ENCODE measurements around the gene STX16. TPM values are rescaled to one million over a fixed set of nuclear protein-coding genes. Genes with fewer than 3 reads are reported as not detected.

Gene STX16
- polyA plus RNA-seq, 2 donors: 27.3 to 51.0 TPM

DNA sequence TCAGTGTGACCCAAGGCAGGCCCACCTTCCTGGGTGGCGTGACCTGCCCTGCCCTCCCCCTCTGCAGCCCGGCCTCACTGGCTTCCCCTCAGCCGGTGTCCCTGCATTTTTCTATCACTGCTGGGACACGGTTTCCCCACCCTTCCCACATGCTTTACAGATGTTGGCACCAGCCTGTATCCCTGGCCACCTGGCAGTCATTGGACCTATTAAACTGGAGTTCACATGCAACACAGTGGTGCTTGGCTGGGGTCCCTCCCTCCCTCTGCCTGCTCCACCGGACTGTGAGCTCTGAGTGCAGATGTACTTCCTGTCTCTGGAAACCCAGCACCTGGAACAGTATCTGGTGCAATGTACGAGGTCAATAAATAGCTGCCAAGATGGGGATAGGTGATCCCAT lies 25.5 kb upstream of the STX16 start:
- Histone ChIP-seq H3K4me3 (ENCODE audit: low read depth in 1 of 2, low read length in 2 of 2) (no peak overlapping the region), H3K27ac (ENCODE audit: low read depth in 2 of 2, low read length in 1 of 2) (no peak overlapping the region), H3K27me3 (ENCODE audit: control insufficient read depth in 1 of 2, insufficient read depth in 2 of 2, low read length in 2 of 2) (no peaks in the 10 kb centered on the region), H3K9me3 (ENCODE audit: control insufficient read depth in 2 of 2, insufficient read depth in 1 of 2, low read depth in 1 of 2, low read length in 1 of 2) (no peaks in the 10 kb centered on the region), H3K36me3 (ENCODE audit: control insufficient read depth in 2 of 2, insufficient read depth in 2 of 2, low read length in 1 of 2) (no peaks in the 10 kb centered on the region), H3K4me1 (ENCODE audit: control insufficient read depth in 2 of 2, insufficient read depth in 2 of 2, low read length in 1 of 2) (peaks cover 8 to 10% of the 10 kb centered on the region in 2 donors)
- WGBS, 2 donors: 77 to 83% methylated on average over 6 of the region's 6 CpGs

DNA sequence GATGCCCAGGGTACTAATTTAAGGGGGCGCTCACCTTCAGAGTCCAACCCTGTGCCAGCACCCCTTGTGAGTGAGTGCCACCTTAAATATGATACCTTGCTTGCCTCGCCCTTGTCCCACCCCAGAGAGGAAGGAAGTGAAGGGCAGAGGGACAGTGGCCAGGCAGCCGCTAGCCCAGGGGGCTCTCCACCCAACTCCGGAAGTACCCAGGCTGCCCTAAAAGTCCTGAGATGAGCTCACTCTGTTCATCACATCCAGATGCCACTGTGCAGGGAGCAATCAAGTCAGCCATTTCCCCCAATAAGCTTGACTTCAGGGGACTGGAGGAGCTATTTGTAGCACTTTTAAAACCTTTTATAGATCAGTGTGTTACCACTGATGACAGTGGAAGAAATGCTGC lies 25.0 kb upstream of the STX16 start:
- H3K27me3 ChIP-seq (ENCODE audit: control insufficient read depth in 1 of 2, insufficient read depth in 2 of 2, low read length in 2 of 2): no peaks in the 10 kb centered on the region
- H3K27ac ChIP-seq (ENCODE audit: low read depth in 2 of 2, low read length in 1 of 2): no peak overlapping the region
- H3K36me3 ChIP-seq (ENCODE audit: control insufficient read depth in 2 of 2, insufficient read depth in 2 of 2, low read length in 1 of 2): no peaks in the 10 kb centered on the region
- H3K4me1 ChIP-seq (ENCODE audit: control insufficient read depth in 2 of 2, insufficient read depth in 2 of 2, low read length in 1 of 2): peaks cover 8 to 10% of the 10 kb centered on the region in 2 donors
- H3K4me3 ChIP-seq (ENCODE audit: low read depth in 1 of 2, low read length in 2 of 2): no peak overlapping the region
- WGBS, 2 donors: 60 to 65% methylated on average over 4 of the region's 4 CpGs
- no peaks in the 10 kb centered on the region for H3K9me3 ChIP-seq (ENCODE audit: control insufficient read depth in 2 of 2, insufficient read depth in 1 of 2, low read depth in 1 of 2, low read length in 1 of 2)

DNA sequence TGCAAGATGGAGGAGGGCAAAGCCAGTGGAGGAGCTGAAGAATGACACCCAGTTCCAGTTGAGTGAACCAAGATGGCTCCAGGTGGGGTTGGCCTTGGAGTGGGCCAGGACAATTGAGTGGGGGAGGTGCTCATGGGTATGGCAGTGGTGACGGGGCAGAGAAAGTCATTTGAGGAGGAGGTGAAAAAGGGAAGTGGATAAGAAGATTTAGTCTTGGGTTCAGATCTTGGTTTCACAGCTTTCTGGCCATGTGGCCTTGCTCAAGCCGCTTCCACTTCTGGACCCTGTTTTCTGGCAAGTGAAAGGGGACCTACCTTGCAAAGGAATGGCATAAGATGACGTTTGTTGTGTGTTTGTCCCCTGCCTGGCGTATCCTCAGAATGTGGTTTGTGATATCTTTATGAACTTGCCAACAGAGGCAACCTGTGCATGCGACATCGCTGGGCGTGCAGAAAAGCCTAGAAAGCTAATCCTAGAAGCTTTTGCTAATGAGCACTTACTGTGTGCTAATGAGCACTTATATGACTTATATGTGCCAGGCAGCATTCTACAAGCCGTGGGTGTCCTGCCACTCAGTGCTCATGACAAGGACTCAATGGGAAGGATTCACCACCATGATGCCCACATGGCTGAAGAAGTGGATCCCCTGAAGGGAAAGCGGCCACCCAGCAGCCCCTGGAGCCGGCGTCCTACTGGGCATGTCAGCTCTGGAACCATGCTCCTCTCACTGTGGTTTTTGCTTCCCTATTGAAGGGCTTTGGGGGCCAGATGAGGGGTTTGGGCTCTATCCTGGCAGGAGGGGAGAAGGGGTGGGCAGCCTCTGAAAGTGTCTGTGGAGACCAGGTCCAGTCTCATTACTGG lies 23.6 kb upstream of the STX16 start:
- no peaks in the 10 kb centered on the region for H3K9me3 ChIP-seq (ENCODE audit: control insufficient read depth in 2 of 2, insufficient read depth in 1 of 2, low read depth in 1 of 2, low read length in 1 of 2)
- H3K27ac ChIP-seq (ENCODE audit: low read depth in 2 of 2, low read length in 1 of 2): no peak overlapping the region
- WGBS, 2 donors: 90 to 91% methylated on average over 11 of the region's 11 CpGs

DNA sequence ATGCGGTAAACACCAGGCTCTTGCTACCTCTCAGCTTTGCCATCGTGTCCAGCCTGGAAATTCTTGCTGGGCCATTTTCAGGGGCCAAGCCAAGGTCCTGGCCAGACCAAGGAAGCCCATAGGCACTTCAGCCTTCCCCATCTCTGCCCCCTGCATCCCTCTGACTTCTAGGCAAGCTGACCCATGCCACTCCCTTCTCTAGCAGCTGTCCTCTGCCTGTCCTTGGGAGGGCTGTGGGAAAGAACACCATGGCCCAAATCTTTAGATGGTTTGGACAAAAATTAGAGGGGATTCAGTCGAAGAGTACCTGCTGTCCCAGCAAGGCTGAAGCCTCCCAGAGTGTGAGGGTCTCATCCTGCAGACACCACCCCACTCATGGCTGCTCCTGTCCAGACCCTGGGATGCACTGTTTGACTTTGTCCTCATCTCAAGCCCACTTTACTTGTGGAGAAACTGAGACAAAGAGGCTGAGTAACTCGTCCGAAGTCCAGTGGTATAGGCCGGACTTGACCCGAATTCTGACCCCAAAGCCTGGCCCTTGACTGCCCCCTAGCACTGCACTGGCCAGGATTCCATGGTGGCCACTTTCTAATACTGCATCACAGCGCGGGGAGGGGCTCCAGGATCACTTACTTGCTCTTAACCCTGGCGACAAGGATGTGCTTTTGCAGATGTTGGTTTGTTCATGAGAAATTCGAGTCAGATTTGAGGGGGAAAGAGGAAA lies 22.4 kb upstream of the STX16 start:
- Histone ChIP-seq H3K4me3 (ENCODE audit: low read depth in 1 of 2, low read length in 2 of 2) (no peak overlapping the region), H3K4me1 (ENCODE audit: control insufficient read depth in 2 of 2, insufficient read depth in 2 of 2, low read length in 1 of 2) (peaks cover 6 to 8% of the 10 kb centered on the region in 2 donors), H3K36me3 (ENCODE audit: control insufficient read depth in 2 of 2, insufficient read depth in 2 of 2, low read length in 1 of 2) (no peaks in the 10 kb centered on the region), H3K9me3 (ENCODE audit: control insufficient read depth in 2 of 2, insufficient read depth in 1 of 2, low read depth in 1 of 2, low read length in 1 of 2) (no peaks in the 10 kb centered on the region), H3K27me3 (ENCODE audit: control insufficient read depth in 1 of 2, insufficient read depth in 2 of 2, low read length in 2 of 2) (no peaks in the 10 kb centered on the region), H3K27ac (ENCODE audit: low read depth in 2 of 2, low read length in 1 of 2) (no peak overlapping the region)
- WGBS, 2 donors: 74 to 81% methylated on average over 11 of the region's 11 CpGs

More for the DNA sequence above, 23.6 kb upstream of the STX16 start:
- Histone ChIP-seq H3K4me1 (ENCODE audit: control insufficient read depth in 2 of 2, insufficient read depth in 2 of 2, low read length in 1 of 2) (peaks cover 8 to 10% of the 10 kb centered on the region in 2 donors), H3K36me3 (ENCODE audit: control insufficient read depth in 2 of 2, insufficient read depth in 2 of 2, low read length in 1 of 2) (no peaks in the 10 kb centered on the region), H3K4me3 (ENCODE audit: low read depth in 1 of 2, low read length in 2 of 2) (no peak overlapping the region), H3K27me3 (ENCODE audit: control insufficient read depth in 1 of 2, insufficient read depth in 2 of 2, low read length in 2 of 2) (no peaks in the 10 kb centered on the region)

DNA sequence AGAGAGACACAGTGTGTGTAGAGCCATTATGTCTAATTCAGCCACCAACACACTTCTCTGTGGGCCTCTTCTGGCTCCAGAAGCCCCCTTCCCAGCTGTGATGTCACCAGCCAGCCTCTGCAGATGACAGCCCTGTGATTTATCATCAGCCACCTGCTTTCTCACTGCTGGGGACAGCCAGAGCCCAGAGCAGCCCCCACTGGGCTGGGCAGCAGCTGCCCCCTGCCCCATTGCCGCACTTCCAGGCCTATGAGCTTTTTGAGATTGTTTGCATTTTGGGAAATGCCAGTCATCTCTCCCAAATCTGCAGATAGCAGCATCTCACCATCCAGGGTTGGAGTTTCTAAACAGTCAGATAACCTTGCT lies 21.9 kb upstream of the STX16 start:
- Histone ChIP-seq H3K4me3 (ENCODE audit: low read depth in 1 of 2, low read length in 2 of 2) (no peak overlapping the region), H3K27ac (ENCODE audit: low read depth in 2 of 2, low read length in 1 of 2) (no peak overlapping the region), H3K4me1 (ENCODE audit: control insufficient read depth in 2 of 2, insufficient read depth in 2 of 2, low read length in 1 of 2) (peaks cover under 1 to 6% of the 10 kb centered on the region in 2 donors), H3K9me3 (ENCODE audit: control insufficient read depth in 2 of 2, insufficient read depth in 1 of 2, low read depth in 1 of 2, low read length in 1 of 2) (no peaks in the 10 kb centered on the region), H3K27me3 (ENCODE audit: control insufficient read depth in 1 of 2, insufficient read depth in 2 of 2, low read length in 2 of 2) (no peaks in the 10 kb centered on the region), H3K36me3 (ENCODE audit: control insufficient read depth in 2 of 2, insufficient read depth in 2 of 2, low read length in 1 of 2) (no peaks in the 10 kb centered on the region)
- WGBS, 2 donors: 86 to 90% methylated on average over 1 of the region's 1 CpG

DNA sequence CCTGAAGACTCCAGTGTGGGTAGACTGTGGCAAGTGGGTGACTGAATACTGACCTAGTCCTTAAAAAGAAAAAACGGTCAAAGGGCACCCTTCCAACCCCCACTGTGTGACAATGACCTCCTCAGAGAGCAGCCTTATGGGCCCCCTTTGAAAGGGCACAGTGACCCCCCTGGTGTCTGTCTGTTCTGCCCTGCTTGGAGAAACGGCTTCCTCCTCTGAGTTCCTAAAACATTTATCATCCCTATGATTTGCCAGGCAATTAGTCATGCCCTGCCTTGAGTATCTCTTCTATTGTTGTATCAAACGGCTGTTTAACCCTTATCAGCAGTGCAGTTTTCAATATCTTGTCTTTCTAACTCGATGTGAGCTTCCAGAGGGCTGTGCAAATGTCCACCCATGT lies 21.0 kb upstream of the STX16 start:
- no peaks in the 10 kb centered on the region for H3K36me3 ChIP-seq (ENCODE audit: control insufficient read depth in 2 of 2, insufficient read depth in 2 of 2, low read length in 1 of 2)
- H3K4me3 ChIP-seq (ENCODE audit: low read depth in 1 of 2, low read length in 2 of 2): no peak overlapping the region
- H3K27ac ChIP-seq (ENCODE audit: low read depth in 2 of 2, low read length in 1 of 2): no peak overlapping the region
- no peaks in the 10 kb centered on the region for H3K27me3 ChIP-seq (ENCODE audit: control insufficient read depth in 1 of 2, insufficient read depth in 2 of 2, low read length in 2 of 2)
- H3K9me3 ChIP-seq (ENCODE audit: control insufficient read depth in 2 of 2, insufficient read depth in 1 of 2, low read depth in 1 of 2, low read length in 1 of 2): no peaks in the 10 kb centered on the region
- no peaks in the 10 kb centered on the region for H3K4me1 ChIP-seq (ENCODE audit: control insufficient read depth in 2 of 2, insufficient read depth in 2 of 2, low read length in 1 of 2)
- WGBS, 2 donors: 21 to 24% methylated on average over 4 of the region's 4 CpGs

DNA sequence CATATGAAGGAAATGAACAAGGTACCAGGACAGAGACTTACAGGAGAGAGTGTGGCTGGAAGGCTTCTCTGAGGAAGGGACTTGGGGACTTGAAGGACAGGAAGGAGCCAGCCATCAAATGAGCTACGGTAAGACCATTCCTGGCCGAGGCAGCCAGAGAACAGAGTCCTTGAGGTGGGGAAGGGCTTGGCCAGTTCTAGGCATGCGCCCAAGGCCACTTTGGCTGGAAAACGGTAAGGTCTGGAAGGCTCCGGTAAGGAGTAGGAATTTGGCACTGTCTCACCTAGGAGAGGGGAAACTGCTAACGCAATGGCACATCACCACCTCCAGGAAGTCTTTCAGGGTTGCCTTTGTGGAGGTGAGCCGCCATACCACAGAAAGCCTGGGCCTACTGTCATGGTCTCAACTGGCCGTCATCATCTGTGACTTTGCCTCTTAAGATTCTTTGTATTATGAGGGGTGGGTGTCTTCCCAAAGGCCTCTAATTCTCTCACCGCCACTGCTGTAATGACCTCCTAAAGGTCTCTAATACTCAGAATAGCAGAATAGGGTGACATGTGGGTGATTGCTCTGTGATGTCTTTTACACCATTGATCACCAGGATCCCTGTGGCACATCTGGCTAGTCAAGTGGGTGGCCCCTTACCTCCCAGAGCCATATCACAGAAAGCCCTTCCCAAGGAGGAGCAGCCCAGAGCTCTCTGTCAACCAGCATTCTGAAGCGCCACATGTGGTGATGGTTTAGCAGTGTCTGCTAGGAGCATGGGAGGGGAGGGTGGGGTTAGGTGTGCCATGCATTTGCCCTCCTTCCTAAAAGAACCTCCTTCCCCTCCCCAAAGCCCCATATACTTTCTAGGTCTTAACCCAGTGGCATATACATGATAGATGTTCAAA lies 17.7 kb upstream of the STX16 start:
- Histone ChIP-seq H3K36me3 (ENCODE audit: control insufficient read depth in 2 of 2, insufficient read depth in 2 of 2, low read length in 1 of 2) (no peaks in the 10 kb centered on the region), H3K4me1 (ENCODE audit: control insufficient read depth in 2 of 2, insufficient read depth in 2 of 2, low read length in 1 of 2) (no peaks in the 10 kb centered on the region), H3K27me3 (ENCODE audit: control insufficient read depth in 1 of 2, insufficient read depth in 2 of 2, low read length in 2 of 2) (no peaks in the 10 kb centered on the region), H3K27ac (ENCODE audit: low read depth in 2 of 2, low read length in 1 of 2) (no peak overlapping the region), H3K4me3 (ENCODE audit: low read depth in 1 of 2, low read length in 2 of 2) (no peak overlapping the region), H3K9me3 (ENCODE audit: control insufficient read depth in 2 of 2, insufficient read depth in 1 of 2, low read depth in 1 of 2, low read length in 1 of 2) (no peaks in the 10 kb centered on the region)
- WGBS, 2 donors: 91 to 94% methylated on average over 10 of the region's 10 CpGs

DNA sequence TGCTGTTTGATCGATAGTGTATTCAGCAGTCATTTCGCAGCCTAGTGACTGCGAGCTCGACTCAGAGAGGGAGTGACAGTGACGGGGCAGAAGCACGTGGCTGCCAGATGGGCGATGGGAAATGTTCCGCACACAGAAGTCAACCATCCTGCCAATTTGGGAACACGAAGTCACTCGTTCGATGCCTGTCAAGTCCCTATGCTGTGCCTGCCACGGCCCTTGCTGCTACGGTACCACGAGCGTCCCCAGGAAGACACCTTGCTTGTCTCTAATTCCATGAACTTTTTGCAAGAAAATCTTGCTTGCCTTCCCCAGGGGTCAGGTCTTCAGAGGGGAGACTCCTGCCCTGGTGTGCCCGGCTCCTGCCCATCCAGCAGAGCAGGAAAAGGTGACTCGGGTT lies 17.0 kb upstream of the STX16 start:
- H3K36me3 ChIP-seq (ENCODE audit: control insufficient read depth in 2 of 2, insufficient read depth in 2 of 2, low read length in 1 of 2): no peaks in the 10 kb centered on the region
- H3K27ac ChIP-seq (ENCODE audit: low read depth in 2 of 2, low read length in 1 of 2): no peak overlapping the region
- H3K9me3 ChIP-seq (ENCODE audit: control insufficient read depth in 2 of 2, insufficient read depth in 1 of 2, low read depth in 1 of 2, low read length in 1 of 2): no peaks in the 10 kb centered on the region
- H3K27me3 ChIP-seq (ENCODE audit: control insufficient read depth in 1 of 2, insufficient read depth in 2 of 2, low read length in 2 of 2): no peaks in the 10 kb centered on the region
- no peaks in the 10 kb centered on the region for H3K4me1 ChIP-seq (ENCODE audit: control insufficient read depth in 2 of 2, insufficient read depth in 2 of 2, low read length in 1 of 2)
- 81 to 84% methylated on average over 17 of the region's 17 CpGs for WGBS, 2 donors
- H3K4me3 ChIP-seq (ENCODE audit: low read depth in 1 of 2, low read length in 2 of 2): no peak overlapping the region

DNA sequence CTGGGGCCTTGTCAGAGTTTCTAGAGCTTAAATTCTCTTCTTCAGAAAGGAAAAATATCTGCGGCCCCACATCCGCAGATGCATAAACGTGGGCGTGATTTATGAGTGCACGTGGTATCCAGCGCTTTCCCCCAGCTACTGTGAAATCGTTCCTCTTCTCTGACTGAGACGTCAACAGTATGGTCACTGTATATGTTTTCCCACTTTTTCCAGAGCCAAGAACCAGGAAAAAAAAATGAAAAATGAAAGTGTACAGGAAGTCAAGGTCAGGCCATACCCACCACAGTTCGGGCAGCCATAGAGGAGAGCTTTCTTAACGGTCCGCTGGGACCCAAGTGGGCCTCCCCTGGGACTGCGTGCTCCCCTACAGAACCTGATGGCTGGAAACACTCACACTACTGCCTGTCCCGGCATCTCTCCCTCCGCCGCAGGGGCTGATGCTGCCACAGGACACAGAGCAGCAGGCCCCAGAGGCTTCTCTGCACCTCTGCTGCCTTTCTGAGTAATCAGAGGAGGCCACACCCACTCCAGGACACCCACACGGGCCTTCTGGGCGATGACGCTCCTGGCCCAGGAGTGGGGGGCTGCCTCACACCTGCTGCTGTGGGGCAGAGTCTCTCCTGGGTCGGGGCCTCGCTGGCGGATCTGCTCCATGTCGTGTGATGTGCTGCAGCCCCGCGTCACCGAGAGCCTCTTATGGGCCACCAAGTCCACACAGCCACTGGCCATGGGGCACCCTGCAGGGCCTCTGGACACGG lies 16.4 kb upstream of the STX16 start:
- Histone ChIP-seq H3K36me3 (ENCODE audit: control insufficient read depth in 2 of 2, insufficient read depth in 2 of 2, low read length in 1 of 2) (no peaks in the 10 kb centered on the region), H3K27ac (ENCODE audit: low read depth in 2 of 2, low read length in 1 of 2) (no peak overlapping the region), H3K4me1 (ENCODE audit: control insufficient read depth in 2 of 2, insufficient read depth in 2 of 2, low read length in 1 of 2) (no peaks in the 10 kb centered on the region), H3K4me3 (ENCODE audit: low read depth in 1 of 2, low read length in 2 of 2) (no peak overlapping the region), H3K9me3 (ENCODE audit: control insufficient read depth in 2 of 2, insufficient read depth in 1 of 2, low read depth in 1 of 2, low read length in 1 of 2) (no peaks in the 10 kb centered on the region), H3K27me3 (ENCODE audit: control insufficient read depth in 1 of 2, insufficient read depth in 2 of 2, low read length in 2 of 2) (no peaks in the 10 kb centered on the region)
- WGBS, 2 donors: 58 to 62% methylated on average over 26 of the region's 26 CpGs

All from esophagus (tissue), 2 donors.